Measurements from ENCODE around the gene TRIM34.

GRCh38 chr11:5679811-5680210, 55.0 kb downstream of the TRIM34 start:
- TF ChIP-seq CTCF (IDR thresholded peaks at IDR 0.05) (no peak), POLR2A (IDR thresholded peaks at IDR 0.05) (no peak)

Data from adrenal gland (tissue), 5 donors.